HG03039 (cell line): Measurements from ENCODE around the gene AMOTL2.

Experiments used
- ATAC-seq: cut with Tn5 transposase; IDR thresholded peaks from one replicate; pipeline ENCODE4 v1.9.1; 2021; ENCODE audit warnings: mild to moderate bottlenecking, moderate library complexity; ENCODE audit not compliant: unreplicated experiment

AMOTL2 gene

GRCh38 chr3:134337071-134337482, 37.2 kb downstream of the AMOTL2 start:
- ATAC-seq, result no peak

DNA sequence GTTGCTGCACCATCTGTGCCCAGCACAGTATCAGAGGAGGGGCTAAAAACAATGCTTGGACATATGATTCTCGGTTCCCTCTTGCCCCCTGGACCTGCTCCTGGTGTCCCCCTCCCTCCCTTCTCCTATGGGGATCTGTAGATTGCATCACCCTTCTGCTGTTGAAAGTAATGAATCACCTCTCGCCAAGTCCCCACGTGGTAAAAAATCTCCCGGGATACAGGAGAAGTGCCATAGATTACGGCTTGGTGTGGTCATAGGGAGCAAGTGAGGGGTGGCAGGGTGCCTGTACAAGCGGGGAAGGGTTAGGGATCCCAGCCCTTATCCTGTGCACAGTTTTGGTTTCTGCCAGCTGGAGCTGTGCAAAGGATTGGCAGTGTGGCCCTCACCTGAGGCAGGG, 37.7 kb downstream of the AMOTL2 start:
- ATAC-seq, result no peak

DNA sequence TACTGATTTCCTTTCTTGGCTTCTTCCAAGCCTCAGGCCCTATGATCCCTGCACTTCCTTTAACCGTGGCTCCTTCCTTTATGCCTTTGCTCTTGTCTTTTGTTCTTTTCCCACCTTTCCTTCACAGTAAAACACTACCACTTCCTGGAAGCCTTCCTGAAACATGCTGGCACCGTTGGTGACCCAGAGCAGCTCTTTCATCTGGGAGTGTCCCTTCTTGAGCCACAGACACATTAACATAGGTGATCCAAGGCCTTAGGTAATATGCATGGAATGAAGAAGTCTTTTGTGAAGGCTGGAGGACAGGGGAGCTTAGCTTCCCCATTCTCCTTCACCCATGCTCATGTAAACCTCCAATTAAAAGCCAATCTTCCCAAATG, 39.4 kb downstream of the AMOTL2 start:
- ATAC-seq, result no peak

DNA sequence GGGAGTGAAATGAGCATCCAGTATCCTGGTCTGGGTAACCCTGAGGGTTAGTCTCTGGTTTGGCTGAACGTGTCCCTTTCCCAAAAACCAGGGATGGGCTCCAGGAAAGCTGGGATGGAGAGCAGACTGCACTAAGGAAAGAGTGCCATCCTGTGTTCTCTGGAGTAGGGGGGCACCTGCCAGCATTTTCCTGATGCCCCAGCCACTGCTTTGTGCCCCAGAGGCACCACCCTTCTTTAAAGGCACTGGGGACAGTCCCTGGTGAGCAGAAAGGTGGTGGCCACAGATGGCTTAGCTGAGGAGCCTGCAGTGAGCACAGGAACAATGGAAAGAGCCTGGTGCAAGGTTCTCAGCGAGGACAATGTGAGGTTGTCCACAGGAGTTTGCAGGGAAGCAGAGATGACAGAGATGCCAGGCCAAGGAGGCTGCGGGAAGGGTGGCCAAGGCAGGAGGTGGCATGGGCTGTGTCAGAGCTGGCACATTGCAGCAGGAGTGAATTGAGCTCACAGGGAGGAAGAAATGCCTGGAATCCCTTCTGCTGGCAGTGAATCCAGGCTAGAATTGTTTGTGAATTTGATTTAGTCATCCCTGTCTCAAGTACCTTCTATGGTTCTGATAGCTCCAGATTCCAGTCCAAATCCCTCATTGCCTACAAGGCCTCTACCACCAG, 39.9 kb downstream of the AMOTL2 start:
- no peak for ATAC-seq

DNA sequence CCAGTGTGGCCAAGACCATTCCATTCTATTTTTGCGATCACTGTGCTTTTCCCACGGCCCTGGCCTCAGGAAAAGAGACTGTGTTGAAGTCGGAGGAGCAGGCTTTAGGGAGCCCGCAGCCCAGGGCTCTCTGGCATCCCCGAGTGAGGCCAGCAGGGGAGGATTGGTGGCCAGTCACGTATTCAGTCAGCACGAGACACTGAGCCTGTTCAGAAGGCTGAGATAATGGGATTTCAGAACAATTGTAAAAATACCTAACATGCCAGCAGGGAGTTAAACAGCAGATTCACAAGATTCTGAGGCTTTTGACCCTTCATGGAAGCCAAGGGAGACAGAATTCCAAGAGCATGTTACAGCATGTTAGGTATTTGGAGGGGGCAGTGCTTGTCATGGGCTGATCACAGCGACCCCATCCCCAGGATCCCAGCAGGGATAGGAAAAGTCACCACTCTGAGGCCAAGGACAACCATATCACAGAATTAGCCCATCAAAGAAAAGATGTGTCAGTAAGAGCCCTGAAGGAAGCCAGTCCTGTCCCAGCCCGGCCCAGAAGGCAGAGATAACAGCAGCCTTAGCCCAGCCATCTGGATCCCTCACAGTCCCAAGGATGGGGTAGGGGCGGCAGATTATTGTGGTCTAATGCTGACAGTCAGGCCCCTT, 40.6 kb downstream of the AMOTL2 start:
- ATAC-seq, result no peak

DNA sequence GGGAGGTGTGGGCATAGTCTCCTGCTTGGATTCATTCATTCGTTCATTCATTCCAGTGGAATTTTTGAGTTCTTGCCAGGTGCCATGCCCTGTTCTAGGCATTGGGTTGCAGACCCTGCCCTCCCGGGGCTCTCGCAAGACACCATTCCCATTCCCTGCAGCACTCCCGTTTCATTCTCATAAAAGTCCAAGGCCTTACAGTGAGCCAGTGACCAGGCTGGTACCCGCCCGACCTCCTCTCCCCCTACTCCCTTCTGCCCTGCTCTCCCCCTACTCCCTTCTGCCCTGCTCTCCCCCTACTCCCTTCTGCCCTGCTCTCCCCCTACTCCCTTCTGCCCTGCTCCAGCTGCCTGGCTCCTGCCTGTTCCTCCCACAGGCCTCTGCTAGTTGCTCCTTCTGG, 41.9 kb downstream of the AMOTL2 start:
- ATAC-seq, result no peak

GRCh38 chr3:134331811-134332199, 42.4 kb downstream of the AMOTL2 start:
- no peak for ATAC-seq

GRCh38 chr3:134330883-134331810, 43.1 kb downstream of the AMOTL2 start:
- no peak for ATAC-seq

DNA sequence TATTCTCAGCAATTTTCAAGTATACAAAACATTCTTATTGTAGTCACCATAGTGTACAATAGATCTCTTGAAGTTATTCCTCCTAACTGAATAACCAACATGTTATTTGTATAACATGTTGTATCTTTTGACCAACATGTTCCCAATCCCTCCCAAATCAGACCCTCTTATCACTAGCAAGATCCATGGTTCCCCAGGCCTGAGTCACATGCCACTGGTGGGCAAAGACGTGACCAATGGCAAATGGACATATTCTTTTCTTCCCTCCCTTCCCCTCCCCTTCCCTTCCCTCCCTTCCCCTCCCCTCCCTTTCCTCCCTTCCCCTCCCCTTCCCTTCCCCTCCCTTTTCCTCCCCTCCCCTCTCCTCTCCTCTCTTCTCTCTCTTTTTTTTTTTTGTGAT, 45.4 kb downstream of the AMOTL2 start:
- ATAC-seq, result no peak

DNA sequence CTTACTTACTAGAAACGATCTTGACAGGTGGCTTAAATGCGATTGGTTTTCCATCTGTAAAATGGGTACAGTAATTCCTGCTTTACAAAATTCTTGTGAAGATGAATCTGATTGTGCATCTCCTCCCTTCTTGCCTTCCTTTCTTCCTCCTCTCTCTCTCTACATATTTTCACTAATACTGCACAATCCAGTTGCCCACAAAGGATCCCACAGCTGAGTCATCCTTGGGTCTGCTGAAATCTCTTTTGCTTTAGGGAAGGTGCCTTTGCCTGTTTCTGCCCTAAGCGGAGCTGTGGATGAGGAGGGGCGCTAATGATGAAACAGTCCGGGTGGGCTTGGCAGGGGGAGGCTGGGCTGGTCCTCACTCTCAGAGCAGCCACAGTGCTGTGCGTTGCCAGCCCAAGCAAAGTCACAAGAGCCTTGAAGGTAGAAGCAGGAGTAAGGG, 46.1 kb downstream of the AMOTL2 start:
- no peak for ATAC-seq

GRCh38 chr3:134327594-134327975, 46.7 kb downstream of the AMOTL2 start:
- ATAC-seq, result no peak

DNA sequence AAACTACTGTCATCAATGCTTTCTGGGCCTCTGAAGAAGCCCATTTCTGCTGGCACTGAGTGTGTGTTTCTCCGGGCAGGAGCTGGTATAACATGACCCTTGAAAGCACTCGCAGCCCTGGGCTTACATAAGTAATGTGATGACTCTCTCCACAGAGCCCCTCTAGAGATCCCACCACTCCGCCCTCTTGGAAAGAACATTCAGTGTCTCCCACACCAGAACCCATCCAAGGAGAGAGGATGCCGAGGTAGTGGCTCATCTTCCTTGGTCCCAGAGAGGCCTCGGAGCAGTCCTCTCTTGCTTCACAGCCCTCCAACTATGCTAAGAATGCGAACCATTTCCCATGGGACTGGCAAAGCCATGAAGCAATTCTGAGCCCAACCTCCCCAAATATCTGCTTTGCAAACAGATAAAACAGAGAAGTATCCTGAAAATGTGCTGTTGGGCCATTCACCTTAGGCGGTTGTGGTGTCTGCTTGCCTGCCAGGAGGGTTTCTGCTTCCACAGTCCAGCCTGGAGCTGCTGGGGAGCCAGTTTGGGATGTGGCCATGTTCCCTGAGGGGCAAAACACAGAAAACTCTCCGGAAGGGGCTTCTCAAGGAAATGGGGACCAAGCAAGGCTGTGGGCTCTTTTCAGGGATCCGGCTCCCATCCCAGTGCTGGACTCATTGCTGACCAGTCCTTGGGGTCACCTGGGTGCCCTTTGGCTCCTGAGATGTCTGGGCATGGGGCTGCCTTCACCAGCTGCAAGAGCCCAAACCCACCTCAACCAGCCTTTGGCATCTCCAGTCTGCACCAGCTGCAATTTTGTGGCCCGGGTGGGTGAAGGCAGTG, 47.3 kb downstream of the AMOTL2 start:
- ATAC-seq, result no peak

DNA sequence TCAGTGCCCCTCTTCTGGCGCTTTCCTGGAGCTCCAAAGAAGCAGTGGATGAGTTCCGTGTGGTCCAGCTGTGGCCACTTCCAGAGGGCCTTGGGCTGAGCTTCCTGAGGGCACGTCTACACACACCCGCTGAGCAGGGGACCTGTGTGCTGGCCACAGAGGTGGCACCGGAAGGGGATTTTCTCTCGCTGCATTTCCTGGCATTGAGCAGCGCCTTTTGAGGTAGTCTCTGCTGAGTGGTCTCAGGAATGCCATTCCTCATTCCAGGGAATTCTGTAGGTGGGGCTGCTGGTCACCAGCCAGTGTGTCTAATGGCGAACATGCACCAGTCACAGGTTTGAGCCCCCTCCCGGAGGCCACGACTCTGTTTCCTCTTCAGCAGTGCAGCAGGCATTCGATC, 48.1 kb downstream of the AMOTL2 start:
- ATAC-seq, result no peak

DNA sequence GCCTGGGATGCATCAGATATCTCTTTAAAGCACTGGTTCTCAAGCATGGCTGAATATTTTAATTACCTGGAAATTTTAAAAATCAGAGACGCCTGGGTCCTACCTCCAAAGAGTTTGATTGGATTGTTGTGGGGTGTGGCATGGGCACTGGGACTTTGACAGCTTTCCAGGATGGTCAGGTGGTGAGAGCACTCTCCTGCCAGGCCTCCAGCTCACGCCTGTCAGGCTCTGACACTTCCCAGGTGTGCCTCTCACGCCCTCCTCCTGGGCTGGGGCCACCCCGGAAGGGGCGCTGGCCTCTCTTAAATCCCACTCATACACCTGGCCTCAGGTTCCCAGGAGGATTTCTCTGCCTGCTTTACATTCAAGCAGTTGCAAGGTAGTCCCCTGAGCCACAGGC, 48.5 kb downstream of the AMOTL2 start:
- no peak for ATAC-seq

DNA sequence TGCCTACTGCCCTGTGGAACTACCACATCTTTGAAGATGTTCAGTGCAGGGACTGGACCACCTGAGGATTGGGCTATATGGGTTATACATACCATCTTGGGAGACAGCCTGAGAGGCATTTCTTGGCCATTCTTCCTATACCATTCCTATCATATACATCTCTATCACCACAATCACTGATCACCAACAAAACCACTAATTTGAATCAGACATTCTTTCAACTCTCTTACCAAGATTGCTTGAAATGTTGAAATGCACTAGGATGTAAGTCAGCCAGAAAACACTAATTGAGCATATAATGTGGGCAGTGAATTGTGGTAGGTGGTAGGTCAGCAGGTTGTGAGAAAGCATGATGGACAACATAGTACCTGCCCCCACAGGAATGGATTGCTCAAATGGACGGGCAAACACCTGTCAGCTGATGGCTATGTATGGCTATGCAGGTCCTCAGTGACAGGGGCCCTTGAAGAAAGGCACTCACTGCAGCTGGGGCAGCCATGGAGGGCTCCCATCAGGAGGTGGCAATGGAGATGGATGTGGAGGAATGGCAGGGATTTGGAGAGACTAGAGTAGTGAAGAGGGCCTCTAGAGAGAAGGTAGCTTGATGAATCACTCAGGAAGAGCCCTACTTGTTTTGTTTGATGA, 49.1 kb downstream of the AMOTL2 start:
- no peak for ATAC-seq

DNA sequence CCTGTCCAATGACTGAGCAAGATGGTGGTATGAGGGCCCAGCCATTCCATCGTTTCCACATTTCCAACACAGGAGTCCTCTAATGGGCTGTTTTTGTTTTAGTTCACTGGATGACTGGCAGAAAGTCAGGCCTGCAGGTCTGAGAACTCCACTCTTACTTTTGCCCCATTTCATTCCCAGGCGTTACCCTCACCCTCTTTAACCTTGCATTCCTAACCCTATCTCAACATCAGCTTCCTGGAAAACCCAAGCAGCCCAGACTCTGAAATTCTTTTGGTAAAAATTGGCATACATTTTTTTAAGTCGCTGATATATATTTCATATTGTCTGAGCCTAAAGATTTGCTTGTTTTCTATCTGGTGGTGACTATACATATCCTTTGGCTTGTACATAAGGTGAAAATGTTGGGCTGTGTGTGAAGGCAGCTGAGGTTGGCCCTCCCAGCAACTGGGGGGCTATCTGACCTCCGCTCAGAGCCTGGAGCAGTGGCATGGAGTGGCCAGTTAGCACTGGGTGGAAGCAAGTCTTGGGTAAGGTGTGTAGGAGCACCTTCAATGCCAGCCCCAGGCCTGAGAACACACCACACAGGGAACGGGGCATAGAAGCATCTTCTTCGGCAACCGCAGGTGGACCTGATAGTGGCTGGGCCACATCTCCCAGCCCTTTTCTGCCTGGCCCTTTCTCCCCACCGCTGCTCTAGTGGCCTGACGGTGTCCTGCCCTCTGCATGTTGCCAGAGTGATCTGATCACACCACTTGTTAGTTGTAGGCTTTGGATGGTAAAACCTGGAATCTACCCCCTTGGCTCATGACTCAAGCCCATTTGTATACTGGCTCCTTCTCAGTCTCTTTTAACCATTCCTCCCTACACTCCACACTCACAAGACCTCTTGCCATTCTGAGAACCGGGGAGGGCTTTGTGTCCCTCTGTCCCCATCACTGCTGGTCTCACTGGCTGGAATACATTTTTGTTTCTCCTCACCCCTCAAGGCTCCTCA, 50.0 kb downstream of the AMOTL2 start:
- no peak for ATAC-seq

- ATAC-seq, result no peak
Observed at GRCh38 chr3:134322286-134322685, 52.0 kb downstream of the AMOTL2 start.

DNA sequence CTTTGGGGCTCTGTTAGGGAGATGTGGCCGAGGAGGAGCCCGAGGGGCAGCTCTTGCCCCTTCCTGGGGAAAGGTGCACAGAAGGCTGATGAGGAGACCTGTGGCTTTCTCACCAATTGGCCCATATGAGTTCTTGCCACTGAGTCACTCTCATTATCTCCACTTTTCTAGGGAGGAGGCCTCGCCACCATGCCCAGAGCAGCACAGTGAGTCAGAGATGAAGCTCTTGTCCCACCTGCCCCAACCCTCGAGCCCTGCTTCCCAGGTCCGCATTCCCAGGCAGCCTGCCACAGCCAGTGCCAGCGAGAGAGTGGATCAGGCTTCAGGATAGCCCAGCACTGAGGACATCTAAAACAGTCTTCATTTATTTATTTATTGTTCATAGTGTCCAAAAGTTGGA, 53.5 kb downstream of the AMOTL2 start:
- no peak for ATAC-seq

DNA sequence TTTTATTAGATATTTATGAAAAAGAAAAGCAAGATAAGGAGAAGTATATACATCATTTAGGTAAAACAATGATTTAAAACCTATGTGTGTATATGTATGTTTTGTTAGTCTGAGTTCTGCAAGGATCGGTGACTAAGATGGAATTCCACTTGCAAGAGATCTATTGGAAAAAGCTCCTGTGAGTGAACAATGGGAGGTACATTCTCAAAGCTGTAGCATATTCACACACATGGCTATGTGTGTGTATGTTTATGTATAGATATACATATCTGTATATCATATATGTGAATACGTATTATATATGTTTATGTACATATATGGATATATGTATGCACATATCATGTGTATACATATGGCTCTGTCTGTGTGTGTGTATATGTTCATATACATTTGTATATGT, 54.3 kb downstream of the AMOTL2 start:
- ATAC-seq, result no peak
